HEK293 (cell line): ENCODE data around the gene PPP1R11.

ENCODE experiments used
- FEZF1 ChIP-seq: fragments of 450-650 bp; formaldehyde crosslinking; IDR thresholded peaks from 2 replicates; pipeline ENCODE4 v1.5.1; 2016; ENCODE audit warnings: missing biosample characterization, missing genetic modification characterization
- HOXA7 ChIP-seq: sonication (generic); formaldehyde crosslinking; IDR thresholded peaks from 2 replicates; pipeline ENCODE4 v1.8.1; 2022; ENCODE audit warnings: missing genetic modification reagents, borderline replicate concordance
- IKZF3 ChIP-seq: fragments of 450-650 bp; IDR thresholded peaks from 2 replicates; pipeline ENCODE4 v1.5.0; 2018; ENCODE audit warnings: missing biosample characterization, mild to moderate bottlenecking, missing genetic modification characterization, moderate library complexity
- KLF7 ChIP-seq: fragments of 450-650 bp; formaldehyde crosslinking; IDR thresholded peaks from 2 replicates; pipeline ENCODE4 v1.5.1; 2016; ENCODE audit warnings: missing biosample characterization, missing genetic modification characterization, borderline replicate concordance
- KLF9 ChIP-seq: fragments of 450-650 bp; formaldehyde crosslinking; IDR thresholded peaks from 2 replicates; pipeline ENCODE4 v1.5.1; 2016; ENCODE audit warnings: missing biosample characterization, missing genetic modification characterization, low read depth
- MYNN ChIP-seq: fragments of 450-650 bp; formaldehyde crosslinking; IDR thresholded peaks from 2 replicates; pipeline ENCODE4 v1.5.1; 2016; ENCODE audit warnings: missing biosample characterization, missing genetic modification characterization, borderline replicate concordance
- SP7 ChIP-seq: fragments of 450-650 bp; formaldehyde crosslinking; IDR thresholded peaks from 2 replicates; pipeline ENCODE4 v1.5.1; 2016; ENCODE audit warnings: missing biosample characterization, missing genetic modification characterization
- WT1 ChIP-seq: fragments of 450-650 bp; formaldehyde crosslinking; IDR thresholded peaks from 2 replicates; pipeline ENCODE4 v1.5.1; 2016; ENCODE audit warnings: missing biosample characterization, missing genetic modification characterization
- ZBTB10 ChIP-seq: fragments of 450-650 bp; formaldehyde crosslinking; IDR thresholded peaks from 2 replicates; pipeline ENCODE4 v1.5.1; 2016; ENCODE audit warnings: missing biosample characterization, missing genetic modification characterization
- ZBTB11 ChIP-seq: fragments of 450-650 bp; formaldehyde crosslinking; conservative IDR thresholded peaks from 2 replicates; pipeline ENCODE4 v1.5.1; 2016; ENCODE audit warnings: low read depth, missing biosample characterization, missing genetic modification characterization
- ZBTB21 ChIP-seq: fragments of 450-650 bp; formaldehyde crosslinking; IDR thresholded peaks from 2 replicates; pipeline ENCODE4 v1.5.1; 2017; ENCODE audit warnings: missing biosample characterization, missing genetic modification characterization
- ZEB2 ChIP-seq: fragments of 450-650 bp; formaldehyde crosslinking; IDR thresholded peaks from 2 replicates; pipeline ENCODE4 v1.5.1; 2016; ENCODE audit warnings: missing biosample characterization, missing genetic modification characterization
- ZNF433 ChIP-seq: fragments of 450-650 bp; formaldehyde crosslinking; IDR thresholded peaks from 2 replicates; pipeline ENCODE4 v1.5.1; 2016; ENCODE audit warnings: missing biosample characterization, missing genetic modification characterization, low read depth
- ZNF449 ChIP-seq: fragments of 450-650 bp; formaldehyde crosslinking; IDR thresholded peaks from 2 replicates; pipeline ENCODE4 v1.5.1; 2017; ENCODE audit warnings: missing biosample characterization, mild to moderate bottlenecking, missing genetic modification characterization, moderate library complexity
- ZNF544 ChIP-seq: fragments of 450-650 bp; formaldehyde crosslinking; IDR thresholded peaks from 2 replicates; pipeline ENCODE4 v1.5.0; 2017; ENCODE audit warnings: missing biosample characterization, missing genetic modification characterization
- ZNF610 ChIP-seq: fragments of 450-650 bp; formaldehyde crosslinking; IDR thresholded peaks from 2 replicates; pipeline ENCODE4 v1.5.1; 2016; ENCODE audit warnings: missing biosample characterization, missing genetic modification characterization, borderline replicate concordance
- ZNF843 ChIP-seq: fragments of 450-650 bp; formaldehyde crosslinking; IDR thresholded peaks from 2 replicates; pipeline ENCODE4 v1.5.1; 2016; ENCODE audit warnings: missing biosample characterization, missing genetic modification characterization
- ZSCAN16 ChIP-seq: fragments of 450-650 bp; formaldehyde crosslinking; IDR thresholded peaks from 2 replicates; pipeline ENCODE4 v1.5.1; 2016; ENCODE audit warnings: missing biosample characterization, missing genetic modification characterization
- TF ChIP-seq, protein P1 (sequence below): fragments of 450-650 bp; formaldehyde crosslinking; IDR thresholded peaks from 2 replicates; pipeline ENCODE4 v1.5.1; 2016; ENCODE audit warnings: missing biosample characterization, missing genetic modification characterization
- TF ChIP-seq, protein P2 (sequence below): fragments of 450-650 bp; formaldehyde crosslinking; IDR thresholded peaks from 2 replicates; pipeline ENCODE4 v1.5.1; 2016; ENCODE audit warnings: missing biosample characterization, missing genetic modification characterization
- TF ChIP-seq, protein P3 (sequence below): fragments of 450-650 bp; formaldehyde crosslinking; IDR thresholded peaks from 2 replicates; pipeline ENCODE4 v1.5.1; 2016; ENCODE audit warnings: missing biosample characterization, missing genetic modification characterization

Gene PPP1R11

GRCh38 chr6:30066577-30067459, at the start of gene PPP1R11 (continued):
- TF ChIP-seq, protein P1, sequence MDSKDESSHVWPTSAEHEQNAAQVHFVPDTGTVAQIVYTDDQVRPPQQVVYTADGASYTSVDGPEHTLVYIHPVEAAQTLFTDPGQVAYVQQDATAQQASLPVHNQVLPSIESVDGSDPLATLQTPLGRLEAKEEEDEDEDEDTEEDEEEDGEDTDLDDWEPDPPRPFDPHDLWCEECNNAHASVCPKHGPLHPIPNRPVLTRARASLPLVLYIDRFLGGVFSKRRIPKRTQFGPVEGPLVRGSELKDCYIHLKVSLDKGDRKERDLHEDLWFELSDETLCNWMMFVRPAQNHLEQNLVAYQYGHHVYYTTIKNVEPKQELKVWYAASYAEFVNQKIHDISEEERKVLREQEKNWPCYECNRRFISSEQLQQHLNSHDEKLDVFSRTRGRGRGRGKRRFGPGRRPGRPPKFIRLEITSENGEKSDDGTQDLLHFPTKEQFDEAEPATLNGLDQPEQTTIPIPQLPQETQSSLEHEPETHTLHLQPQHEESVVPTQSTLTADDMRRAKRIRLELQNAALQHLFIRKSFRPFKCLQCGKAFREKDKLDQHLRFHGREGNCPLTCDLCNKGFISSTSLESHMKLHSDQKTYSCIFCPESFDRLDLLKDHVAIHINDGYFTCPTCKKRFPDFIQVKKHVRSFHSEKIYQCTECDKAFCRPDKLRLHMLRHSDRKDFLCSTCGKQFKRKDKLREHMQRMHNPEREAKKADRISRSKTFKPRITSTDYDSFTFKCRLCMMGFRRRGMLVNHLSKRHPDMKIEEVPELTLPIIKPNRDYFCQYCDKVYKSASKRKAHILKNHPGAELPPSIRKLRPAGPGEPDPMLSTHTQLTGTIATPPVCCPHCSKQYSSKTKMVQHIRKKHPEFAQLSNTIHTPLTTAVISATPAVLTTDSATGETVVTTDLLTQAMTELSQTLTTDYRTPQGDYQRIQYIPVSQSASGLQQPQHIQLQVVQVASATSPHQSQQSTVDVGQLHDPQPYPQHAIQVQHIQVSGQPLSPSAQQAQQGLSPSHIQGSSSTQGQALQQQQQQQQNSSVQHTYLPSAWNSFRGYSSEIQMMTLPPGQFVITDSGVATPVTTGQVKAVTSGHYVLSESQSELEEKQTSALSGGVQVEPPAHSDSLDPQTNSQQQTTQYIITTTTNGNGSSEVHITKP (tag by site-specific recombination): peak; percentile 92
- TF ChIP-seq WT1 (tag by site-specific recombination) (peak; percentile 41), ZNF544 (tag by site-specific recombination) (no peak), ZNF610 (0 out of 2 replicates have a peak, but pooled peaks have one; percentile 38), ZBTB10 (peak; percentile 99), ZNF843 (tag by site-specific recombination) (peak; percentile 9; the same call in 1 of the 2 replicates), ZEB2 (tag by site-specific recombination) (peak; percentile 64), SP7 (tag by site-specific recombination) (peak; percentile 74), ZNF433 (tag by site-specific recombination) (no peak), IKZF3 (tag by site-specific recombination) (peak; percentile 75), ZNF449 (tag by site-specific recombination) (0 out of 2 replicates have a peak, but pooled peaks have one; percentile 22), ZBTB11 (tag by site-specific recombination) (peak; percentile 99), MYNN (tag by site-specific recombination) (peak; percentile 99), ZBTB21 (peak; percentile 91), FEZF1 (tag by site-specific recombination) (no peak), KLF7 (tag by site-specific recombination) (peak; percentile 32; the same call in 1 of the 2 replicates), HOXA7 (CRISPR knock-in tag) (no peak), ZSCAN16 (peak; percentile 14; the same call in 1 of the 2 replicates), KLF9 (tag by site-specific recombination) (peak; percentile 99)
- TF ChIP-seq, protein P2, sequence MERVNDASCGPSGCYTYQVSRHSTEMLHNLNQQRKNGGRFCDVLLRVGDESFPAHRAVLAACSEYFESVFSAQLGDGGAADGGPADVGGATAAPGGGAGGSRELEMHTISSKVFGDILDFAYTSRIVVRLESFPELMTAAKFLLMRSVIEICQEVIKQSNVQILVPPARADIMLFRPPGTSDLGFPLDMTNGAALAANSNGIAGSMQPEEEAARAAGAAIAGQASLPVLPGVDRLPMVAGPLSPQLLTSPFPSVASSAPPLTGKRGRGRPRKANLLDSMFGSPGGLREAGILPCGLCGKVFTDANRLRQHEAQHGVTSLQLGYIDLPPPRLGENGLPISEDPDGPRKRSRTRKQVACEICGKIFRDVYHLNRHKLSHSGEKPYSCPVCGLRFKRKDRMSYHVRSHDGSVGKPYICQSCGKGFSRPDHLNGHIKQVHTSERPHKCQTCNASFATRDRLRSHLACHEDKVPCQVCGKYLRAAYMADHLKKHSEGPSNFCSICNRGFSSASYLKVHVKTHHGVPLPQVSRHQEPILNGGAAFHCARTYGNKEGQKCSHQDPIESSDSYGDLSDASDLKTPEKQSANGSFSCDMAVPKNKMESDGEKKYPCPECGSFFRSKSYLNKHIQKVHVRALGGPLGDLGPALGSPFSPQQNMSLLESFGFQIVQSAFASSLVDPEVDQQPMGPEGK: peak; percentile 91
- TF ChIP-seq, protein P3, sequence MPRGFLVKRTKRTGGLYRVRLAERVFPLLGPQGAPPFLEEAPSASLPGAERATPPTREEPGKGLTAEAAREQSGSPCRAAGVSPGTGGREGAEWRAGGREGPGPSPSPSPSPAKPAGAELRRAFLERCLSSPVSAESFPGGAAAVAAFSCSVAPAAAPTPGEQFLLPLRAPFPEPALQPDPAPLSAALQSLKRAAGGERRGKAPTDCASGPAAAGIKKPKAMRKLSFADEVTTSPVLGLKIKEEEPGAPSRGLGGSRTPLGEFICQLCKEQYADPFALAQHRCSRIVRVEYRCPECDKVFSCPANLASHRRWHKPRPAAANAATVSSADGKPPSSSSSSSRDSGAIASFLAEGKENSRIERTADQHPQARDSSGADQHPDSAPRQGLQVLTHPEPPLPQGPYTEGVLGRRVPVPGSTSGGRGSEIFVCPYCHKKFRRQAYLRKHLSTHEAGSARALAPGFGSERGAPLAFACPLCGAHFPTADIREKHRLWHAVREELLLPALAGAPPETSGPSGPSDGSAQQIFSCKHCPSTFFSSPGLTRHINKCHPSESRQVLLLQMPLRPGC (tag by site-specific recombination): peak; percentile 70; the same call in 1 of the 2 replicates
